Liver (tissue), 3 donors: ENCODE measurements around the gene CIZ1.

ENCODE experiments used
- ATF3 ChIP-seq: IDR thresholded peaks from 2 replicates; pipeline ENCODE4 v1.6.1; 2016; ENCODE audit warnings: antibody characterized with exemption
- CTCF ChIP-seq: fragments of 150-350 bp; IDR thresholded peaks from 2 replicates; pipeline ENCODE4 v1.5.1; 2017; ENCODE audit warnings: improper control_type of control experiment, low read depth, low read length; ENCODE audit not compliant: missing input control
- GABPA ChIP-seq, 2 donors: IDR thresholded peaks in 1 of 2; conservative IDR thresholded peaks in 1 of 2; 2 replicates each; pipeline ENCODE4 v1.6.1; 2016; ENCODE audit warnings: antibody characterized with exemption in 2 of 2, mild to moderate bottlenecking in 1 of 2, moderate library complexity in 1 of 2
- HNF4A ChIP-seq, 2 donors: conservative IDR thresholded peaks; 2 replicates each; pipeline ENCODE4 v1.6.1; 2016; ENCODE audit warnings: antibody characterized with exemption in 2 of 2, mild to moderate bottlenecking in 2 of 2
- JUND ChIP-seq, 2 donors: IDR thresholded peaks; 2 replicates each; pipeline ENCODE4 v1.6.1; 2016; ENCODE audit warnings: antibody characterized with exemption in 2 of 2
- MAX ChIP-seq: IDR thresholded peaks from 2 replicates; pipeline ENCODE4 v1.6.1; 2016; ENCODE audit warnings: antibody characterized with exemption
- RAD21 ChIP-seq, 2 donors: IDR thresholded peaks; 2 replicates each; pipeline ENCODE4 v1.6.1; 2016; ENCODE audit warnings: antibody characterized with exemption in 2 of 2, mild to moderate bottlenecking in 2 of 2
- REST ChIP-seq: IDR thresholded peaks from 2 replicates; pipeline ENCODE4 v1.6.1; 2016; ENCODE audit warnings: antibody characterized with exemption, mild to moderate bottlenecking
- SP1 ChIP-seq: IDR thresholded peaks from 2 replicates; pipeline ENCODE4 v1.6.1; 2018; ENCODE audit warnings: antibody characterized with exemption, mild to moderate bottlenecking
- TAF1 ChIP-seq: conservative IDR thresholded peaks from 2 replicates; pipeline ENCODE4 v1.6.1; 2016; ENCODE audit warnings: antibody characterized with exemption, mild to moderate bottlenecking
- YY1 ChIP-seq: IDR thresholded peaks from 2 replicates; pipeline ENCODE4 v1.6.1; 2016; ENCODE audit warnings: antibody characterized with exemption, mild to moderate bottlenecking
- TF ChIP-seq, protein P1 (sequence below): IDR thresholded peaks from 2 replicates; pipeline ENCODE4 v1.6.1; 2016; ENCODE audit warnings: antibody characterized with exemption
- donor health status: healthy.
- donor health status: healthy.

GRCh38 chr9:128166169-128166568 is 25.2 kb downstream of the CIZ1 start:
- no peak for TF ChIP-seq CTCF
- TF ChIP-seq SP1: no peak
- no peak for TF ChIP-seq RAD21 (IDR thresholded peaks at IDR 0.05)
- TF ChIP-seq TAF1: no peak
- TF ChIP-seq YY1: no peak
- TF ChIP-seq ATF3: no peak
- no peak for TF ChIP-seq REST
- TF ChIP-seq GABPA (IDR thresholded peaks at IDR 0.05 in 1 of 2, conservative IDR thresholded peaks at IDR 0.05 in 1 of 2): no peak
- no peak for TF ChIP-seq MAX
- no peak for TF ChIP-seq HNF4A (conservative IDR thresholded peaks at IDR 0.05)
- TF ChIP-seq JUND (IDR thresholded peaks at IDR 0.05): no peak
- TF ChIP-seq, protein P1, sequence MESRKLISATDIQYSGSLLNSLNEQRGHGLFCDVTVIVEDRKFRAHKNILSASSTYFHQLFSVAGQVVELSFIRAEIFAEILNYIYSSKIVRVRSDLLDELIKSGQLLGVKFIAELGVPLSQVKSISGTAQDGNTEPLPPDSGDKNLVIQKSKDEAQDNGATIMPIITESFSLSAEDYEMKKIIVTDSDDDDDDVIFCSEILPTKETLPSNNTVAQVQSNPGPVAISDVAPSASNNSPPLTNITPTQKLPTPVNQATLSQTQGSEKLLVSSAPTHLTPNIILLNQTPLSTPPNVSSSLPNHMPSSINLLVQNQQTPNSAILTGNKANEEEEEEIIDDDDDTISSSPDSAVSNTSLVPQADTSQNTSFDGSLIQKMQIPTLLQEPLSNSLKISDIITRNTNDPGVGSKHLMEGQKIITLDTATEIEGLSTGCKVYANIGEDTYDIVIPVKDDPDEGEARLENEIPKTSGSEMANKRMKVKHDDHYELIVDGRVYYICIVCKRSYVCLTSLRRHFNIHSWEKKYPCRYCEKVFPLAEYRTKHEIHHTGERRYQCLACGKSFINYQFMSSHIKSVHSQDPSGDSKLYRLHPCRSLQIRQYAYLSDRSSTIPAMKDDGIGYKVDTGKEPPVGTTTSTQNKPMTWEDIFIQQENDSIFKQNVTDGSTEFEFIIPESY: no peak
